CD4-positive, alpha-beta T cell treated with Interleukin-4 for 4 hours (primary cell): Measurements from ENCODE around the gene DPPA2.
"Not testable (repeated sequence)": the region's sequence is repeated elsewhere in the genome, so short reads cannot be mapped to it uniquely, and the experiment has no call there.

Experiments
- DNase-seq: peaks from one replicate; pipeline ENCODE4 v3.0.0-alpha.2; 2020

DPPA2 gene

GRCh38 chr3:109316162-109316730 lies at the start of gene DPPA2:
TSS of gene DPPA2 (minus strand) at chr3:109316517. CDS start at chr3:109314542, 1,975 bp downstream.
- DNase-seq: no peak

- no peak for DNase-seq
Observed at GRCh38 chr3:109364088-109364487, 47.8 kb upstream of the DPPA2 start.

GRCh38 chr3:109363634-109364033 lies 47.3 kb upstream of the DPPA2 start:
- DNase-seq: no peak

GRCh38 chr3:109362823-109363222 lies 46.5 kb upstream of the DPPA2 start:
- no peak for DNase-seq

- not testable (repeated sequence) for DNase-seq
Observed at GRCh38 chr3:109358809-109359208, 42.5 kb upstream of the DPPA2 start.

- DNase-seq: no peak
Observed at GRCh38 chr3:109356442-109357155, 40.3 kb upstream of the DPPA2 start.

GRCh38 chr3:109355625-109356441 lies 39.5 kb upstream of the DPPA2 start:
- no peak for DNase-seq

GRCh38 chr3:109353057-109353456 lies 36.7 kb upstream of the DPPA2 start:
- DNase-seq: no peak

- DNase-seq: no peak
Observed at GRCh38 chr3:109351231-109351630, 34.9 kb upstream of the DPPA2 start.

- DNase-seq: no peak
Observed at GRCh38 chr3:109346770-109347295, 30.5 kb upstream of the DPPA2 start.

- no peak for DNase-seq
Observed at GRCh38 chr3:109346099-109346498, 29.8 kb upstream of the DPPA2 start.

- no peak for DNase-seq
Observed at GRCh38 chr3:109339714-109340648, 23.7 kb upstream of the DPPA2 start.

GRCh38 chr3:109339197-109339596 lies 22.9 kb upstream of the DPPA2 start:
- DNase-seq: no peak

GRCh38 chr3:109338322-109338721 lies 22.0 kb upstream of the DPPA2 start:
- no peak for DNase-seq

GRCh38 chr3:109337393-109337792 lies 21.1 kb upstream of the DPPA2 start, which contains the start of gene DPPA4:
TSS of gene DPPA4 (minus strand) at chr3:109337546. CDS start at chr3:109337517, 29 bp downstream.
- no peak for DNase-seq

- DNase-seq: no peak
Observed at GRCh38 chr3:109336291-109336861, 20.1 kb upstream of the DPPA2 start.

- no peak for DNase-seq
Observed at GRCh38 chr3:109334572-109334971, 18.3 kb upstream of the DPPA2 start.

GRCh38 chr3:109331692-109332091 lies 15.4 kb upstream of the DPPA2 start:
- no peak for DNase-seq

GRCh38 chr3:109330405-109330804 lies 14.1 kb upstream of the DPPA2 start:
- DNase-seq: no peak

- DNase-seq: no peak
Observed at GRCh38 chr3:109328202-109328601, 11.9 kb upstream of the DPPA2 start.

GRCh38 chr3:109325657-109326056 lies 9.3 kb upstream of the DPPA2 start:
- no peak for DNase-seq

- no peak for DNase-seq
Observed at GRCh38 chr3:109325109-109325508, 8.8 kb upstream of the DPPA2 start.
